Parathyroid adenoma (tissue), 2 donors: ENCODE measurements around the gene TGM4.

ENCODE experiments used
- H2AFZ ChIP-seq: fragments of 300-600 bp; sonication (generic); one replicate; pipeline ENCODE4 v1.7.0; 2017; ENCODE audit warnings: antibody characterized with exemption, mild to moderate bottlenecking
- H3K27ac ChIP-seq: fragments of 300-600 bp; sonication (generic); one replicate; pipeline ENCODE4 v1.7.0; 2017
- H3K27me3 ChIP-seq: fragments of 300-600 bp; sonication (generic); one replicate; pipeline ENCODE4 v1.7.0; 2017; ENCODE audit warnings: low read length; ENCODE audit not compliant: control insufficient read depth, insufficient read depth
- H3K36me3 ChIP-seq: fragments of 300-600 bp; sonication (generic); one replicate; pipeline ENCODE4 v1.7.0; 2017; ENCODE audit warnings: low read length; ENCODE audit not compliant: control insufficient read depth, insufficient read depth
- H3K4me1 ChIP-seq: fragments of 300-600 bp; sonication (generic); one replicate; pipeline ENCODE4 v1.7.0; 2017; ENCODE audit warnings: control low read depth
- H3K4me2 ChIP-seq: fragments of 300-600 bp; sonication (generic); one replicate; pipeline ENCODE4 v1.7.0; 2017; ENCODE audit warnings: low read length
- H3K4me3 ChIP-seq: fragments of 300-600 bp; sonication (generic); one replicate; pipeline ENCODE4 v1.7.0; 2017; ENCODE audit warnings: low read depth, low read length
- H3K79me2 ChIP-seq: fragments of 300-600 bp; sonication (generic); one replicate; pipeline ENCODE4 v1.7.0; 2017; ENCODE audit warnings: control low read depth
- H3K9ac ChIP-seq: fragments of 300-600 bp; sonication (generic); one replicate; pipeline ENCODE4 v1.7.0; 2017; ENCODE audit warnings: mild to moderate bottlenecking
- H3K9me3 ChIP-seq: fragments of 300-600 bp; sonication (generic); one replicate; pipeline ENCODE4 v1.7.0; 2017; ENCODE audit warnings: low read length; ENCODE audit not compliant: control insufficient read depth
- TF ChIP-seq, protein P1 (sequence below): fragments of 300-600 bp; sonication (generic); IDR thresholded peaks from one replicate; pipeline ENCODE4 v1.7.0; 2017; ENCODE audit warnings: antibody characterized with exemption, mild to moderate bottlenecking
- donor health status: primary hyperparathyroidism.

TGM4 gene

DNA sequence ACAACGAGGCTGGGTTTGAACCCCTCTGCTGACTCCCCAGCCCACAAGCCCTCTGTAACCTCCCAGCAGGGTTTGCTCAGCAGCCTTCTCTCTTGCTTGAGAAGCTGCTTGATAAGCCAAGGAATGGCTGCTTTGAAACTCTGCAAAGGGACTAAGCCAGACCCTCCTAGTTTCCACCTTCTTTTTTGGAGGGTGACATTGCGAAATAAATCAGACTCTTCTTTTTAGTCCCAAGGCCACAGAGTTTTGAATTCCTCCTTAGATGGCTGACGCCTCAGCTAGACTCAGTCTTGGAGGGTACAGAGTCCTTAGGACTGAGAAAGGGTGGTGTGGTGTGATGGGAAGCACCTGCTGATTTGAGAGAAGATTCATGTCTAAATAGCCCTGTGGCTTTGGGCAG is 1.2 kb downstream of the TGM4 start:
- Histone ChIP-seq H3K4me3 (no peak overlapping the region), H3K27ac (no peak overlapping the region), H2AFZ (no peak overlapping the region), H3K4me2 (no peak overlapping the region), H3K9ac (no peak overlapping the region), H3K79me2 (no peaks in the 10 kb centered on the region), H3K36me3 (no peaks in the 10 kb centered on the region), H3K27me3 (no peaks in the 10 kb centered on the region), H3K9me3 (no peaks in the 10 kb centered on the region), H3K4me1 (no peaks in the 10 kb centered on the region)
- TF ChIP-seq, protein P1, sequence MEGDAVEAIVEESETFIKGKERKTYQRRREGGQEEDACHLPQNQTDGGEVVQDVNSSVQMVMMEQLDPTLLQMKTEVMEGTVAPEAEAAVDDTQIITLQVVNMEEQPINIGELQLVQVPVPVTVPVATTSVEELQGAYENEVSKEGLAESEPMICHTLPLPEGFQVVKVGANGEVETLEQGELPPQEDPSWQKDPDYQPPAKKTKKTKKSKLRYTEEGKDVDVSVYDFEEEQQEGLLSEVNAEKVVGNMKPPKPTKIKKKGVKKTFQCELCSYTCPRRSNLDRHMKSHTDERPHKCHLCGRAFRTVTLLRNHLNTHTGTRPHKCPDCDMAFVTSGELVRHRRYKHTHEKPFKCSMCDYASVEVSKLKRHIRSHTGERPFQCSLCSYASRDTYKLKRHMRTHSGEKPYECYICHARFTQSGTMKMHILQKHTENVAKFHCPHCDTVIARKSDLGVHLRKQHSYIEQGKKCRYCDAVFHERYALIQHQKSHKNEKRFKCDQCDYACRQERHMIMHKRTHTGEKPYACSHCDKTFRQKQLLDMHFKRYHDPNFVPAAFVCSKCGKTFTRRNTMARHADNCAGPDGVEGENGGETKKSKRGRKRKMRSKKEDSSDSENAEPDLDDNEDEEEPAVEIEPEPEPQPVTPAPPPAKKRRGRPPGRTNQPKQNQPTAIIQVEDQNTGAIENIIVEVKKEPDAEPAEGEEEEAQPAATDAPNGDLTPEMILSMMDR: no peak

GRCh38 chr3:44877333-44877732 is 2.9 kb downstream of the TGM4 start:
- Histone ChIP-seq H3K4me3 (no peak overlapping the region), H3K9me3 (no peaks in the 10 kb centered on the region), H3K9ac (no peak overlapping the region), H3K36me3 (no peaks in the 10 kb centered on the region), H3K27me3 (no peaks in the 10 kb centered on the region), H3K27ac (no peak overlapping the region), H2AFZ (no peak overlapping the region), H3K4me1 (no peaks in the 10 kb centered on the region), H3K79me2 (no peaks in the 10 kb centered on the region), H3K4me2 (no peak overlapping the region)
- TF ChIP-seq, protein P1: no peak

DNA sequence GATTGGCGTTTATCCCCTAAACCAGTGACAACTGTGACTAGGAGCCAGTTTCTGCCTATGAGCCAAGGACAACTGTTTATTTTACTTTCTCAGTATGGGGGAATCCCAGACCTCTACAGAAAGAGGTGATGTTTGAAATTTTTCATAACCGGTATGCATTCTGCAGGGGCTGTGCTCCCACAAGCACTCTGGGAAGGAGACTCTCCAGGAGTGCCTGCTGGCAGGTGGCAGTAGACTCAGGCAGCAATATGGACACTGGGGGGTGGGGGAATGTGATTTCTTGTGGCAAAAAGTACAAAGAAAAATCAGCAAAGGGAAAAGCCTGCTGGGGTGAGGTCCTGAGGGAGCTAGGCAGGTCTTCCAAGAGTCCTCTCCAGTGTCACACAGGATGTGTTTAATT is 5.9 kb downstream of the TGM4 start:
- TF ChIP-seq, protein P1: no peak
- H2AFZ ChIP-seq: no peak overlapping the region

GRCh38 chr3:44883213-44883955 is 9.0 kb downstream of the TGM4 start:
- Histone ChIP-seq H3K9me3 (no peaks in the 10 kb centered on the region), H3K9ac (no peak overlapping the region), H3K4me2 (no peak overlapping the region), H3K27ac (no peak overlapping the region), H3K4me3 (no peak overlapping the region), H3K27me3 (no peaks in the 10 kb centered on the region), H2AFZ (no peak overlapping the region), H3K4me1 (no peaks in the 10 kb centered on the region), H3K36me3 (no peaks in the 10 kb centered on the region), H3K79me2 (no peaks in the 10 kb centered on the region)
- TF ChIP-seq, protein P1: no peak

More for the DNA sequence above, 5.9 kb downstream of the TGM4 start:
- Histone ChIP-seq H3K36me3 (no peaks in the 10 kb centered on the region), H3K4me2 (no peak overlapping the region), H3K79me2 (no peaks in the 10 kb centered on the region), H3K9me3 (no peaks in the 10 kb centered on the region), H3K4me1 (no peaks in the 10 kb centered on the region), H3K27me3 (no peaks in the 10 kb centered on the region), H3K9ac (no peak overlapping the region), H3K27ac (no peak overlapping the region), H3K4me3 (no peak overlapping the region)

GRCh38 chr3:44883999-44884431 is 9.6 kb downstream of the TGM4 start:
- Histone ChIP-seq H3K4me2 (no peak overlapping the region), H3K27ac (no peak overlapping the region), H3K36me3 (no peaks in the 10 kb centered on the region), H3K4me3 (no peak overlapping the region), H2AFZ (no peak overlapping the region), H3K79me2 (no peaks in the 10 kb centered on the region), H3K4me1 (no peaks in the 10 kb centered on the region), H3K9ac (no peak overlapping the region), H3K9me3 (no peaks in the 10 kb centered on the region), H3K27me3 (no peaks in the 10 kb centered on the region)
- TF ChIP-seq, protein P1: no peak
